HEK293 (cell line): ENCODE measurements around the gene EVA1C.

Experiments
- CTCF ChIA-PET: fragments of 350-600 bp; formaldehyde crosslinking; extraction: SDS; loops from one replicate; lab custom pipeline; 2021; ENCODE audit warnings: antibody characterized with exemption; lab: Yijun Ruan, JAX
- POLR2A ChIA-PET: fragments of 300-600 bp; formaldehyde crosslinking; extraction: SDS; loops from one replicate; lab custom pipeline; 2020; ENCODE audit warnings: antibody characterized with exemption, inconsistent platforms; lab: Yijun Ruan, JAX
- H3K27ac ChIP-seq: fragments of 200-500 bp; sonication (Bioruptor generic); 2 replicates; pipeline ENCODE4 v1.5.1; 2014; ENCODE audit warnings: low read depth, low read length, control low read depth, inconsistent platforms; ENCODE audit errors: extremely low read depth
- H3K36me3 ChIP-seq, 2 experiments: fragments of 200-500 bp in 1 of 2; sonication (Bioruptor generic) in 1 of 2; 1 replicate in 1 of 2; 2 replicates in 1 of 2; pipeline ENCODE4 v1.5.1; 2014 to 2017; ENCODE audit warnings: inconsistent platforms in 2 of 2, low read length in 2 of 2; ENCODE audit not compliant: control insufficient read depth in 2 of 2, insufficient read depth in 1 of 2
- H3K4me1 ChIP-seq: fragments of 200-500 bp; sonication (Bioruptor generic); 2 replicates; pipeline ENCODE4 v1.5.1; 2014; ENCODE audit warnings: mild to moderate bottlenecking, low read length, inconsistent platforms; ENCODE audit not compliant: control insufficient read depth, insufficient read depth
- H3K4me3 ChIP-seq: 2 replicates; pipeline ENCODE4 v1.5.1; 2011; ENCODE audit warnings: low read depth, mild to moderate bottlenecking, control low read depth, low read length, moderate library complexity
- H3K9me3 ChIP-seq: fragments of 200-500 bp; sonication (Bioruptor generic); 2 replicates; pipeline ENCODE4 v1.5.1; 2014; ENCODE audit warnings: low read depth, low read length, inconsistent platforms; ENCODE audit not compliant: control insufficient read depth, insufficient read depth
- GLI4 ChIP-seq: fragments of 450-650 bp; formaldehyde crosslinking; IDR thresholded peaks from 2 replicates; pipeline ENCODE4 v1.5.1; 2016; ENCODE audit warnings: missing biosample characterization, missing genetic modification characterization
- GLIS1 ChIP-seq: fragments of 450-650 bp; formaldehyde crosslinking; IDR thresholded peaks from 2 replicates; pipeline ENCODE4 v1.5.1; 2016; ENCODE audit warnings: missing biosample characterization, missing genetic modification characterization
- KLF9 ChIP-seq: fragments of 450-650 bp; formaldehyde crosslinking; IDR thresholded peaks from 2 replicates; pipeline ENCODE4 v1.5.1; 2016; ENCODE audit warnings: missing biosample characterization, missing genetic modification characterization, low read depth
- MEIS1 ChIP-seq: sonication (generic); formaldehyde crosslinking; IDR thresholded peaks from 2 replicates; pipeline ENCODE4 v1.8.1; 2022; ENCODE audit warnings: missing genetic modification reagents, mild to moderate bottlenecking, borderline replicate concordance
- PRDM1 ChIP-seq: fragments of 450-650 bp; formaldehyde crosslinking; IDR thresholded peaks from 2 replicates; pipeline ENCODE4; 2016; ENCODE audit warnings: missing biosample characterization, missing genetic modification characterization
- PRDM2 ChIP-seq: fragments of 450-650 bp; formaldehyde crosslinking; IDR thresholded peaks from 2 replicates; pipeline ENCODE4 v1.5.1; 2016; ENCODE audit warnings: missing biosample characterization, missing genetic modification characterization, borderline replicate concordance
- REPIN1 ChIP-seq: fragments of 450-650 bp; formaldehyde crosslinking; IDR thresholded peaks from 2 replicates; pipeline ENCODE4 v1.5.1; 2017; ENCODE audit warnings: missing biosample characterization, missing genetic modification characterization, low read depth
- SCRT1 ChIP-seq: fragments of 450-650 bp; formaldehyde crosslinking; IDR thresholded peaks from 2 replicates; pipeline ENCODE4 v1.5.1; 2016; ENCODE audit warnings: missing biosample characterization, missing genetic modification characterization, borderline replicate concordance
- SCRT2 ChIP-seq: fragments of 450-650 bp; formaldehyde crosslinking; IDR thresholded peaks from 2 replicates; pipeline ENCODE4 v1.5.1; 2016; ENCODE audit warnings: missing biosample characterization, missing genetic modification characterization
- SP2 ChIP-seq: fragments of 450-650 bp; formaldehyde crosslinking; IDR thresholded peaks from 2 replicates; pipeline ENCODE4 v1.5.1; 2016; ENCODE audit warnings: missing biosample characterization, missing genetic modification characterization
- ZNF121 ChIP-seq: fragments of 450-650 bp; formaldehyde crosslinking; IDR thresholded peaks from 2 replicates; pipeline ENCODE4 v1.5.1; 2016; ENCODE audit warnings: missing biosample characterization, missing genetic modification characterization
- ZNF184 ChIP-seq: fragments of 450-650 bp; IDR thresholded peaks from 2 replicates; pipeline ENCODE4 v1.5.1; 2018; ENCODE audit warnings: missing biosample characterization, mild to moderate bottlenecking, missing genetic modification characterization
- ZNF266 ChIP-seq: fragments of 450-650 bp; formaldehyde crosslinking; IDR thresholded peaks from 2 replicates; pipeline ENCODE4 v1.5.1; 2016; ENCODE audit warnings: missing biosample characterization, missing genetic modification characterization, low read depth
- ZNF324 ChIP-seq: fragments of 450-650 bp; formaldehyde crosslinking; IDR thresholded peaks from 2 replicates; pipeline ENCODE4 v1.5.1; 2016; ENCODE audit warnings: missing biosample characterization, missing genetic modification characterization
- ZNF362 ChIP-seq: fragments of 450-650 bp; formaldehyde crosslinking; IDR thresholded peaks from 2 replicates; pipeline ENCODE4 v1.5.1; 2016; ENCODE audit warnings: missing biosample characterization, missing genetic modification characterization
- ZNF426 ChIP-seq: fragments of 450-650 bp; formaldehyde crosslinking; IDR thresholded peaks from 2 replicates; pipeline ENCODE4 v1.5.1; 2017; ENCODE audit warnings: missing biosample characterization, missing genetic modification characterization, mild to moderate bottlenecking, inconsistent platforms, moderate library complexity
- ZNF473 ChIP-seq: fragments of 450-650 bp; formaldehyde crosslinking; IDR thresholded peaks from 2 replicates; pipeline ENCODE4 v1.5.1; 2017; ENCODE audit warnings: missing biosample characterization, missing genetic modification characterization
- ZNF48 ChIP-seq: fragments of 450-650 bp; formaldehyde crosslinking; IDR thresholded peaks from 2 replicates; pipeline ENCODE4 v1.5.1; 2016; ENCODE audit warnings: missing biosample characterization, missing genetic modification characterization
- ZNF521 ChIP-seq: fragments of 450-650 bp; formaldehyde crosslinking; IDR thresholded peaks from 2 replicates; pipeline ENCODE4 v1.5.1; 2017; ENCODE audit warnings: missing biosample characterization, mild to moderate bottlenecking, missing genetic modification characterization
- ZNF555 ChIP-seq: fragments of 450-650 bp; formaldehyde crosslinking; conservative IDR thresholded peaks from 2 replicates; pipeline ENCODE4 v1.5.1; 2017; ENCODE audit warnings: missing biosample characterization, mild to moderate bottlenecking, missing genetic modification characterization, inconsistent platforms
- ZNF629 ChIP-seq: fragments of 450-650 bp; formaldehyde crosslinking; IDR thresholded peaks from 2 replicates; pipeline ENCODE4 v1.5.1; 2017; ENCODE audit warnings: missing biosample characterization, missing genetic modification characterization
- ZNF654 ChIP-seq: fragments of 450-650 bp; formaldehyde crosslinking; IDR thresholded peaks from 2 replicates; pipeline ENCODE4 v1.5.1; 2016; ENCODE audit warnings: low read depth, missing biosample characterization, missing genetic modification characterization
- ZNF777 ChIP-seq: fragments of 450-650 bp; formaldehyde crosslinking; IDR thresholded peaks from 2 replicates; pipeline ENCODE4 v1.5.1; 2017; ENCODE audit warnings: missing biosample characterization, missing genetic modification characterization, borderline replicate concordance
- ZSCAN30 ChIP-seq: fragments of 450-650 bp; IDR thresholded peaks from 2 replicates; pipeline ENCODE4 v1.5.1; 2018; ENCODE audit warnings: missing biosample characterization, mild to moderate bottlenecking, missing genetic modification characterization, moderate library complexity
- TF ChIP-seq, protein P1 (sequence below): fragments of 450-650 bp; formaldehyde crosslinking; IDR thresholded peaks from 2 replicates; pipeline ENCODE4 v1.5.1; 2016; ENCODE audit warnings: missing biosample characterization, missing genetic modification characterization
- TF ChIP-seq, protein P2 (sequence below): fragments of 450-650 bp; formaldehyde crosslinking; IDR thresholded peaks from 2 replicates; pipeline ENCODE4 v1.5.1; 2017; ENCODE audit warnings: missing biosample characterization, missing genetic modification characterization

Gene EVA1C

GRCh38 chr21:32391755-32392154 is 20.8 kb upstream of the EVA1C start:
- ChIA-PET CTCF (interaction anchor here (0.5 to 3.0 kb wide), 6 partner anchors 10 to 209 kb away, joined by 3 to 14 read pairs (median 4); no protein-coding TSS in a partner anchor), POLR2A (interaction anchor here (0.7 to 2.2 kb wide), 5 partner anchors 8 to 380 kb away, joined by 3 to 15 read pairs (median 4); partner anchors contain the start of genes CFAP298 and PAXBP1)
- Histone ChIP-seq H3K36me3 (peaks cover 0 to 27% of the 10 kb centered on the region in 2 experiments; a peak in 1 of 3 replicates), H3K4me1 (peaks cover 8% of the 10 kb centered on the region), H3K9me3 (no peaks in the 10 kb centered on the region), H3K27ac (no peak overlapping the region), H3K4me3 (peak overlapping the region; percentile 95)
- TF ChIP-seq ZNF426 (tag by site-specific recombination) (no peak), GLIS1 (tag by site-specific recombination) (no peak), SCRT2 (tag by site-specific recombination) (no peak), SCRT1 (no peak), SP2 (no peak), ZNF324 (no peak), ZNF473 (no peak), ZSCAN30 (tag by site-specific recombination) (no peak), ZNF48 (tag by site-specific recombination) (no peak), PRDM1 (tag by site-specific recombination) (no peak), ZNF121 (tag by site-specific recombination) (peak; percentile 90), ZNF777 (tag by site-specific recombination) (no peak), ZNF362 (tag by site-specific recombination) (0 out of 2 replicates have a peak, but pooled peaks have one; percentile 17)
- TF ChIP-seq, protein P1, sequence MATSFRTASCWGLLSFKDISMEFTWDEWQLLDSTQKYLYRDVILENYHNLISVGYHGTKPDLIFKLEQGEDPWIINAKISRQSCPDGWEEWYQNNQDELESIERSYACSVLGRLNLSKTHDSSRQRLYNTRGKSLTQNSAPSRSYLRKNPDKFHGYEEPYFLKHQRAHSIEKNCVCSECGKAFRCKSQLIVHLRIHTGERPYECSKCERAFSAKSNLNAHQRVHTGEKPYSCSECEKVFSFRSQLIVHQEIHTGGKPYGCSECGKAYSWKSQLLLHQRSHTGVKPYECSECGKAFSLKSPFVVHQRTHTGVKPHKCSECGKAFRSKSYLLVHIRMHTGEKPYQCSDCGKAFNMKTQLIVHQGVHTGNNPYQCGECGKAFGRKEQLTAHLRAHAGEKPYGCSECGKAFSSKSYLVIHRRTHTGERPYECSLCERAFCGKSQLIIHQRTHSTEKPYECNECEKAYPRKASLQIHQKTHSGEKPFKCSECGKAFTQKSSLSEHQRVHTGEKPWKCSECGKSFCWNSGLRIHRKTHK (tag by site-specific recombination) = no peak

GRCh38 chr21:32392299-32392879 is 20.1 kb upstream of the EVA1C start:
- ChIA-PET CTCF (interaction anchor here (0.5 to 3.0 kb wide), 8 partner anchors 12 to 235 kb away, joined by 3 to 14 read pairs (median 4); no protein-coding TSS in a partner anchor), POLR2A (interaction anchor here (0.7 to 2.2 kb wide), 5 partner anchors 9 to 379 kb away, joined by 3 to 15 read pairs (median 4); partner anchors contain the start of genes CFAP298 and PAXBP1)
- Histone ChIP-seq H3K4me3 (peak overlapping the region; percentile 95), H3K4me1 (peaks cover 8% of the 10 kb centered on the region), H3K9me3 (no peaks in the 10 kb centered on the region), H3K27ac (peak overlapping the region; percentile 33; the same call in 1 of the 2 replicates), H3K36me3 (peaks cover 0 to 27% of the 10 kb centered on the region in 2 experiments; a peak in 1 of 3 replicates)
- 0 out of 2 replicates have a peak, but pooled peaks have one; percentile 23 for TF ChIP-seq GLI4
- TF ChIP-seq ZNF555 (tag by site-specific recombination) = no peak
- no peak for TF ChIP-seq REPIN1 (tag by site-specific recombination)
- TF ChIP-seq ZNF521 (tag by site-specific recombination) = no peak
- TF ChIP-seq PRDM2 (tag by site-specific recombination) = peak; percentile 91; the same call in 1 of the 2 replicates
- TF ChIP-seq KLF9 (tag by site-specific recombination) = no peak
- TF ChIP-seq ZNF266 (tag by site-specific recombination) = no peak
- no peak for TF ChIP-seq ZNF654 (tag by site-specific recombination)
- TF ChIP-seq ZNF184 (tag by site-specific recombination) = no peak
- TF ChIP-seq, protein P2, sequence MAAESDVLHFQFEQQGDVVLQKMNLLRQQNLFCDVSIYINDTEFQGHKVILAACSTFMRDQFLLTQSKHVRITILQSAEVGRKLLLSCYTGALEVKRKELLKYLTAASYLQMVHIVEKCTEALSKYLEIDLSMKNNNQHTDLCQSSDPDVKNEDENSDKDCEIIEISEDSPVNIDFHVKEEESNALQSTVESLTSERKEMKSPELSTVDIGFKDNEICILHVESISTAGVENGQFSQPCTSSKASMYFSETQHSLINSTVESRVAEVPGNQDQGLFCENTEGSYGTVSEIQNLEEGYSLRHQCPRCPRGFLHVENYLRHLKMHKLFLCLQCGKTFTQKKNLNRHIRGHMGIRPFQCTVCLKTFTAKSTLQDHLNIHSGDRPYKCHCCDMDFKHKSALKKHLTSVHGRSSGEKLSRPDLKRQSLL (tag by site-specific recombination) = no peak
- no peak for TF ChIP-seq ZNF629 (tag by site-specific recombination)
- no peak for TF ChIP-seq MEIS1 (CRISPR knock-in tag)
